BE2C (cell line): ENCODE results near the gene CTNNBL1.

Experiments
- DNase-seq: peaks from one replicate; pipeline ENCODE4 v3.0.0-alpha.2; 2020
- H3K27me3 ChIP-seq: fragments of 250-450 bp; sonication (Bioruptor Pico); 2 replicates; pipeline ENCODE4 v1.5.1; 2020; ENCODE audit warnings: mild to moderate bottlenecking
- H3K36me3 ChIP-seq: fragments of 250-450 bp; sonication (Bioruptor Pico); 2 replicates; pipeline ENCODE4 v1.5.1; 2020; ENCODE audit warnings: mild to moderate bottlenecking
- H3K4me1 ChIP-seq: fragments of 250-450 bp; sonication (Bioruptor Pico); 2 replicates; pipeline ENCODE4 v1.5.1; 2020
- H3K4me3 ChIP-seq: 2 replicates; pipeline ENCODE4 v1.5.1; 2011; ENCODE audit warnings: low read depth, low read length
- H3K9me3 ChIP-seq: fragments of 250-450 bp; sonication (Bioruptor Pico); 2 replicates; pipeline ENCODE4 v1.5.1; 2020
- CTCF ChIP-seq: IDR thresholded peaks from 2 replicates; pipeline ENCODE4 v1.5.1; 2012; ENCODE audit warnings: mild to moderate bottlenecking, low read depth, low read length

CTNNBL1 gene

GRCh38 chr20:37773291-37773826 is 79.5 kb downstream of the CTNNBL1 start:
- Histone ChIP-seq H3K27me3 (no peaks in the 10 kb centered on the region), H3K4me1 (peaks cover 8% of the 10 kb centered on the region), H3K4me3 (no peak overlapping the region), H3K36me3 (peaks cover 2% of the 10 kb centered on the region), H3K9me3 (no peaks in the 10 kb centered on the region)
- DNase-seq: no peak
- no peak for TF ChIP-seq CTCF

- DNase-seq: no peak
- H3K4me1 ChIP-seq: peaks cover 8% of the 10 kb centered on the region
- no peak for TF ChIP-seq CTCF
- no peaks in the 10 kb centered on the region for H3K9me3 ChIP-seq
- H3K27me3 ChIP-seq: no peaks in the 10 kb centered on the region
- H3K4me3 ChIP-seq: no peak overlapping the region
- H3K36me3 ChIP-seq: peaks cover 2% of the 10 kb centered on the region
Measured at GRCh38 chr20:37774156-37774555, 80.3 kb downstream of the CTNNBL1 start.

DNA sequence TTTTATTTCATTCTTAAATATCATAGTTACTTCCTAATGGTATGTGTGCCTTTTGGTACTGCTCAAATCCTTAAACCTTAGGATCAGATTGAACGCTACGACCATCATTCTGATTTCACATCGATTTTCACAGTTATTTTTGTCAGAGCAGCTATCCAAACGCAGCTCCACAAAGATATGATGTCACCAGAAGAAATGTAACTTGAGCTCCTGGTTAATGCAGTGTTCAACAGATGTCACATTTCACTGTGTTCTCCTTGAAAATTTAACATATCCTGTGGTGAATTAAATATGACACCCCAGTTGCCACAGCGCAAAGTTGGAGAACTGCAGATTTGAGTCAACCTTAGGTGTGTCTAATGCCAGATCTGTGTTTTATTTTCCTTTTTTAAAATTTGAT is 81.4 kb downstream of the CTNNBL1 start:
- DNase-seq: no peak
- no peaks in the 10 kb centered on the region for H3K9me3 ChIP-seq
- TF ChIP-seq CTCF: no peak
- H3K4me1 ChIP-seq: peaks cover 8% of the 10 kb centered on the region
- no peaks in the 10 kb centered on the region; the same call in 1 of the 2 replicates for H3K36me3 ChIP-seq
- no peaks in the 10 kb centered on the region for H3K27me3 ChIP-seq
- H3K4me3 ChIP-seq: no peak overlapping the region

GRCh38 chr20:37776049-37776448 is 82.2 kb downstream of the CTNNBL1 start:
- peaks cover 2% of the 10 kb centered on the region for H3K4me1 ChIP-seq
- H3K27me3 ChIP-seq: no peaks in the 10 kb centered on the region
- no peaks in the 10 kb centered on the region; the same call in 1 of the 2 replicates for H3K36me3 ChIP-seq
- H3K9me3 ChIP-seq: no peaks in the 10 kb centered on the region
- H3K4me3 ChIP-seq: no peak overlapping the region
- DNase-seq: no peak
- no peak for TF ChIP-seq CTCF

DNA sequence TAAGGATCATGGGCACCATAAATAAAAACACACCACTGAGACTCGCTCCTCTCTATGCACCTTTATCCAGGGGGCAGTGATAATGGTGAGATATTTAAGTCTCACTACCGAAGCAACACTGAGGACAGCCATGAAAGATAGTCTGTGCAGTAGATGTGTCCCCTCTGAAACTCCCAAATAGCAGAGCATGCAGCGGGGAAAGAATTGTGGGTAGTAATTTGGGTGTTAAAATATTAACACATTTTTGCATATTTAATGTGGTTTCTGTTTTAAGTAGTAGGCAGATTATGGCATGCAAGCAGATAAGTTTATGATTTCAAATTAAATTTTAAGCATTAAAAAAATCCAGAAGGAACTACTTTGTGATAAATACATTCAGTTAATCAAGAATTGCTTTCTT is 82.7 kb downstream of the CTNNBL1 start:
- no peak for DNase-seq
- Histone ChIP-seq H3K9me3 (no peaks in the 10 kb centered on the region), H3K36me3 (no peaks in the 10 kb centered on the region; the same call in 1 of the 2 replicates), H3K27me3 (no peaks in the 10 kb centered on the region), H3K4me3 (no peak overlapping the region), H3K4me1 (no peaks in the 10 kb centered on the region)
- TF ChIP-seq CTCF: no peak

- no peaks in the 10 kb centered on the region for H3K4me1 ChIP-seq
- no peaks in the 10 kb centered on the region for H3K9me3 ChIP-seq
- TF ChIP-seq CTCF: no peak
- H3K27me3 ChIP-seq: no peaks in the 10 kb centered on the region
- no peaks in the 10 kb centered on the region; the same call in 1 of the 2 replicates for H3K36me3 ChIP-seq
- DNase-seq: no peak
- H3K4me3 ChIP-seq: no peak overlapping the region
Measured at GRCh38 chr20:37777012-37777950, 83.5 kb downstream of the CTNNBL1 start.
